Fibroblast of lung (primary cell): ENCODE measurements around the gene ZNF492.
"Not testable (repeated sequence)": the region's sequence is repeated elsewhere in the genome, so short reads cannot be mapped to it uniquely, and the experiment has no call there.

Experiments used
- EZH2 ChIP-seq: IDR thresholded peaks from 2 replicates; pipeline ENCODE4 v1.5.1; 2012; ENCODE audit warnings: low read length, control low read depth, mild to moderate bottlenecking; ENCODE audit errors: missing control alignments
- TF ChIP-seq, protein P1 (sequence below), 2 donors: IDR thresholded peaks in 1 of 2; conservative IDR thresholded peaks in 1 of 2; 1 replicate in 1 of 2; 2 replicates in 1 of 2; pipeline ENCODE4 v1.5.1; 2011 to 2012; ENCODE audit warnings: low read length in 2 of 2, control low read depth in 1 of 2, inconsistent platforms in 1 of 2, low read depth in 1 of 2, mild to moderate bottlenecking in 1 of 2

DNA sequence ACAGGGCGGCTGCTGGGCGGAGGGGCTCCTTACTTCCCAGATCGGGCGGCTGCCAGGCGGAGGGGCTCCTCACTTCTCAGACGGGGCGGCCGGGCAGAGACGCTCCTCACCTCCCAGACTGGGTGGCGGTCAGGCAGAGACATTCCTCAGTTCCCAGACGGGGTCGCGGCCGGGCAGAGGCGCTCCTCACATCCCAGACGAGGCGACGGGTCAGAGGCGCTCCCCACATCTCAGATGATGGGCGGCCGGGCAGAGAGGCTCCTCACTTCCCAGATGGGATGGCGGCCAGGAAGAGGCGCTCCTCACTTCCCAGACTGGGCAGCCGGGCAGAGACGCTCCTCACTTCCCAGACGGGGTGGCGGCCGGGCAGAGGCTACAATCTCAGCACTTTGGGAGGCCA lies 69.0 kb downstream of the ZNF492 start:
- TF ChIP-seq EZH2 = not testable (repeated sequence)
- TF ChIP-seq, protein P1, sequence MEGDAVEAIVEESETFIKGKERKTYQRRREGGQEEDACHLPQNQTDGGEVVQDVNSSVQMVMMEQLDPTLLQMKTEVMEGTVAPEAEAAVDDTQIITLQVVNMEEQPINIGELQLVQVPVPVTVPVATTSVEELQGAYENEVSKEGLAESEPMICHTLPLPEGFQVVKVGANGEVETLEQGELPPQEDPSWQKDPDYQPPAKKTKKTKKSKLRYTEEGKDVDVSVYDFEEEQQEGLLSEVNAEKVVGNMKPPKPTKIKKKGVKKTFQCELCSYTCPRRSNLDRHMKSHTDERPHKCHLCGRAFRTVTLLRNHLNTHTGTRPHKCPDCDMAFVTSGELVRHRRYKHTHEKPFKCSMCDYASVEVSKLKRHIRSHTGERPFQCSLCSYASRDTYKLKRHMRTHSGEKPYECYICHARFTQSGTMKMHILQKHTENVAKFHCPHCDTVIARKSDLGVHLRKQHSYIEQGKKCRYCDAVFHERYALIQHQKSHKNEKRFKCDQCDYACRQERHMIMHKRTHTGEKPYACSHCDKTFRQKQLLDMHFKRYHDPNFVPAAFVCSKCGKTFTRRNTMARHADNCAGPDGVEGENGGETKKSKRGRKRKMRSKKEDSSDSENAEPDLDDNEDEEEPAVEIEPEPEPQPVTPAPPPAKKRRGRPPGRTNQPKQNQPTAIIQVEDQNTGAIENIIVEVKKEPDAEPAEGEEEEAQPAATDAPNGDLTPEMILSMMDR (conservative IDR thresholded peaks at IDR 0.05 in 1 of 2, IDR thresholded peaks at IDR 0.05 in 1 of 2; ENCODE audit: low read depth in 1 of 2, low read length in 2 of 2) = not testable (repeated sequence)
